Measurements from ENCODE around the gene TBX1. TPM values are rescaled to one million over a fixed set of nuclear protein-coding genes. Genes with fewer than 3 reads are reported as not detected.
"Not testable (repeated sequence)": the region's sequence is repeated elsewhere in the genome, so short reads cannot be mapped to it uniquely, and the experiment has no call there.

Gene TBX1
- total and polyA plus RNA-seq, 4 donors: 1.1 to 7.8 (median 4.0) TPM

DNA sequence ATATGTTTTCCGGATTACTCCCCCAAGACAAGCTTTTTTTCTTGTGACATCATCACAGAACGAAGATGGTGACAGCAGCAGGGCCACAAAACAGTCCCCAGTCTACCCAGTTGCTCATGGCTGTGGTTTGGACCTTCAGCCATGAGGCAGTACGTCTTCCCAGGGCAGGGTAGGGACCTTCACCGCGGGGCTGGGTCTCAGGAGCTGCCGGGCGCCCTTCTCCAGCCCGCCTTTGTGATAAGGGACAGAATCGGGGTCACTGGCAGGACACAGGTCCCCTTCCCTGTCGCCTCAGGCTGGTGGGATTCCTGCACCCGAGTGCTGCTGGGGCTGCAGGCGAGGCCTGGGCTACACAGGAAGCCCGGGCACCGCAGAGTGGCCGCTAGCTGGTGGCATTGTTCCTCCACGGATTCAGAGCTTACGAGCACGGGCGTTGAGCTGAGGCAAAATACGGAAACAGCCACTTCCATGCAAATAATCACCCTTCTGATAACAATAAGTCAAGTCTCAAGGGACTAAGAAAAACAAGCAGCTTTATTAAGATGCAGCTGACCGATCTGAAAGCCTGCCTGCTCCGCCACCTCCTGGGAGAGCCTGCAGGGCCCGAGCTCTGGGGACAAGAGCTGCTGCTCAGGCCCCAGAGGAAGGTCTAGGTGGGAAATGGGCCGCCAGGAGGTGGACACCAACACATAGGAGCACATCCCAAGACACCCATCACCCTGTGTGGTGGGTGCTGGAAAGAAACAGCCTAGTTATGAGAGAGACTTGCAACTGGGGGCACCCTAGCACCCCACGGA is 12.3 kb downstream of the TBX1 start:
- no peak for ATAC-seq (ENCODE audit: low FRiP score)
- 75 to 76% methylated on average over 25 of the region's 25 CpGs for WGBS, 2 donors

DNA sequence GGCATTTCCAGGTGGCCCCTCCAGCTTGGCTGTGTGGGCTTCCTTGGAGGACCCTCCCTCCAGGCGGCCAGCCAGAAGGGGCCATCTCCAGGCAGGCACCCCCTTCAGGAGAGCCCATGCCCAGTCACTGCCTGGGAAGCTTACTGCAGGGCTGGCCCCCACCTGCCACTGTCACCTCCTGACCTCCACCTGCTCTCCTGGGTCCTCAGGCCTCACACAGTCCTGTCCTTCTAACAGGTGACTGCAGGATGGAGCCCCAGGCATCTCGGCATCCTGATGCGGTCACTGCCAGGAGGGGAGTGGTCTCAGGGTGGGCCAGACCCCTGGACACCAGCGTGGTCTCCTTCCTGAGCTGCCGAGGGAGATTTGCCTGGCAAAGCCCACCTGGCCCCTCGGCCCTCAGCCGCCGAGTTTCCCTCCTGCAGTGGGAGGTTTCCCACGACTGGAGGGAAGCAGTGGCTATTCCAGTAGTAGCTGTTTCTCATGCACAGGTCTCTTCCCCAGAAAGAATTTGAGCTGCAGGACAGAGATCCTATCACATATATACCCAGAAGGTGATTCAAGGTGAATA is 13.0 kb downstream of the TBX1 start:
- ATAC-seq (ENCODE audit: low FRiP score): no peak
- Histone ChIP-seq H3K4me3 (ENCODE audit: low read length in 2 of 2) (no peak overlapping the region), H3K9me3 (ENCODE audit: control insufficient read depth, low read length) (no peaks in the 10 kb centered on the region), H3K4me1 (ENCODE audit: control insufficient read depth in 1 of 2, insufficient read depth in 2 of 2, low read length in 2 of 2) (no peaks in the 10 kb centered on the region), H3K36me3 (ENCODE audit: control insufficient read depth in 1 of 2, insufficient read depth in 2 of 2, low read length in 1 of 2) (no peaks in the 10 kb centered on the region), H3K27ac (ENCODE audit: low read depth in 1 of 2, low read length in 2 of 2) (no peak overlapping the region), H3K27me3 (ENCODE audit: control insufficient read depth in 1 of 2, insufficient read depth in 2 of 2, low read length in 1 of 2) (no peaks in the 10 kb centered on the region)
- WGBS, 2 donors: 73 to 83% methylated on average over 9 of the region's 9 CpGs
- DNase-seq: peak in 1 of 2 donors; percentile 43
- intact Hi-C loops (cut with DNase I): no loop called here

More for the DNA sequence above, 12.3 kb downstream of the TBX1 start:
- peak in 1 of 2 donors; percentile 72 for DNase-seq
- intact Hi-C loops (cut with DNase I): no loop called here
- no peaks in the 10 kb centered on the region for H3K9me3 ChIP-seq (ENCODE audit: control insufficient read depth, low read length)
- H3K27ac ChIP-seq (ENCODE audit: low read depth in 1 of 2, low read length in 2 of 2): no peak overlapping the region
- no peaks in the 10 kb centered on the region for H3K4me1 ChIP-seq (ENCODE audit: control insufficient read depth in 1 of 2, insufficient read depth in 2 of 2, low read length in 2 of 2)
- H3K4me3 ChIP-seq (ENCODE audit: low read length in 2 of 2): no peak overlapping the region
- H3K27me3 ChIP-seq (ENCODE audit: control insufficient read depth in 1 of 2, insufficient read depth in 2 of 2, low read length in 1 of 2): no peaks in the 10 kb centered on the region
- no peaks in the 10 kb centered on the region for H3K36me3 ChIP-seq (ENCODE audit: control insufficient read depth in 1 of 2, insufficient read depth in 2 of 2, low read length in 1 of 2)

DNA sequence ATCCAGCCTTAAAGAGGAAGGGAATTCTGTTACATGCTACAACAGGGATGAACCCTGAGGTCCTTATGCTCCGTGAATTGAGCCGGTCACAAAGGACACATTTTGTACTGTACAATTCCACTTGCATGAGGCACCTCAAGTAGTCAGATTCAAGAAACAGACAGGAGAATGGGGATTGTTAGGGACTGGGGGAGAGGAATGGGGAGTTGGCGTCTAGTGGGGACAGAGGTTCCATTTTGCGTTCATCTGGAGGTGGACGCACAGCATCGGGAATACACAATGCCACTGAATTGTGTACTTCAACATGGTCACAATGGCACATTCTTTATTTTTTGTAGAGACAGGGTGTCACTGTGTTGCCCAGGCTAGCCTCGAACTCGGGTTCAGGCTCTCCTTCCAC is 14.1 kb downstream of the TBX1 start:
- no peaks in the 10 kb centered on the region for H3K9me3 ChIP-seq (ENCODE audit: control insufficient read depth, low read length)
- no peak for ATAC-seq (ENCODE audit: low FRiP score)
- WGBS, 2 donors: 94% methylated on average over 8 of the region's 8 CpGs
- no peaks in the 10 kb centered on the region for H3K36me3 ChIP-seq (ENCODE audit: control insufficient read depth in 1 of 2, insufficient read depth in 2 of 2, low read length in 1 of 2)
- no peak overlapping the region for H3K4me3 ChIP-seq (ENCODE audit: low read length in 2 of 2)
- H3K4me1 ChIP-seq (ENCODE audit: control insufficient read depth in 1 of 2, insufficient read depth in 2 of 2, low read length in 2 of 2): no peaks in the 10 kb centered on the region
- DNase-seq: peak in 1 of 2 donors; percentile 17
- H3K27ac ChIP-seq (ENCODE audit: low read depth in 1 of 2, low read length in 2 of 2): no peak overlapping the region
- intact Hi-C loops (cut with DNase I): no loop called here
- H3K27me3 ChIP-seq (ENCODE audit: control insufficient read depth in 1 of 2, insufficient read depth in 2 of 2, low read length in 1 of 2): no peaks in the 10 kb centered on the region

DNA sequence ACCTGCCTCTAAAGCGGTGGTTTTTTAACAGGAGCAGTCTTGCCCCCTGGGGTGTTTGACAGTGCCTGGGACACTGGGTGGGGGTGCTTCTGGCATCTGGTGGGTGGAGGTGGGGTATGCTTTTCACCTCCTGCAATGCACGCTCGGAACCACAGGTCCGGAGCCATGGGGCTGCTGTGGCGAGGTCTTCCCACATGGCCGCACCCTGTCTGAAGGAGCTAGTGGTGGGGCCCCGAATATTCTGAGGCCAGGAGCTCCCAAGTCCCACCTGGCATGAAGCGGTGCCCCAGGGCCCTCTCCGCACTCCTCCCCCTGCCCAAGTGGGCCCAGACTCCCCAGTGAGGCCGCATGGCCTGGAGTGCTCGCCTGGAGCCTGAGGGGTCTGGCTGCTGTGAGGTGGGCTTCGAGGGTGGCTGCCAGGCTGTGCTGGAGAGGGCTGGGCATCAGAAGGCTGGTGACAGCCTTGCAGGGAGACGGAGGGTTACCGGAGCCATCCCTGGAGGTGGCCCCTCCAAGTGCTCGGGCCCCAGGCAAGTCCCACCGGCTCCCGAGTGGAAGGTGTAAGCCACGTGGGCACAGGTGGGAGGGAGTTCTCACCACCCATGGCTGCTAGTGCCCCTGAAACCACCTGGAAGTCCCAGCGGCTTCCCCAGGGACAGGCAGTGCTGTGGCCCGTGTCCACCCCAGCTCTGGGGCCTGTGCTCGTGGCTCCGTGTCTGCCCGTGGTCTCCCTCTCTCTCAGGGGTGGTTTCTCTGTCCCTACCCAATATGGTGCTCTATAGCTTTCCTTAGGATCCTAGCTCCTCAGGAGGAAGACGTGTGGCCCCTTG is 15.1 kb downstream of the TBX1 start:
- Histone ChIP-seq H3K36me3 (ENCODE audit: control insufficient read depth in 1 of 2, insufficient read depth in 2 of 2, low read length in 1 of 2) (no peaks in the 10 kb centered on the region), H3K4me3 (ENCODE audit: low read length in 2 of 2) (no peak overlapping the region), H3K4me1 (ENCODE audit: control insufficient read depth in 1 of 2, insufficient read depth in 2 of 2, low read length in 2 of 2) (no peaks in the 10 kb centered on the region), H3K27me3 (ENCODE audit: control insufficient read depth in 1 of 2, insufficient read depth in 2 of 2, low read length in 1 of 2) (no peaks in the 10 kb centered on the region), H3K9me3 (ENCODE audit: control insufficient read depth, low read length) (no peaks in the 10 kb centered on the region), H3K27ac (ENCODE audit: low read depth in 1 of 2, low read length in 2 of 2) (no peak overlapping the region)
- 84 to 91% methylated on average over 21 to 24 of the region's 24 CpGs for WGBS, 2 donors
- DNase-seq (peak in 1 of 2 donors; percentile 31), ATAC-seq (ENCODE audit: low FRiP score) (no peak)
- intact Hi-C loops (cut with DNase I): no loop called here

DNA sequence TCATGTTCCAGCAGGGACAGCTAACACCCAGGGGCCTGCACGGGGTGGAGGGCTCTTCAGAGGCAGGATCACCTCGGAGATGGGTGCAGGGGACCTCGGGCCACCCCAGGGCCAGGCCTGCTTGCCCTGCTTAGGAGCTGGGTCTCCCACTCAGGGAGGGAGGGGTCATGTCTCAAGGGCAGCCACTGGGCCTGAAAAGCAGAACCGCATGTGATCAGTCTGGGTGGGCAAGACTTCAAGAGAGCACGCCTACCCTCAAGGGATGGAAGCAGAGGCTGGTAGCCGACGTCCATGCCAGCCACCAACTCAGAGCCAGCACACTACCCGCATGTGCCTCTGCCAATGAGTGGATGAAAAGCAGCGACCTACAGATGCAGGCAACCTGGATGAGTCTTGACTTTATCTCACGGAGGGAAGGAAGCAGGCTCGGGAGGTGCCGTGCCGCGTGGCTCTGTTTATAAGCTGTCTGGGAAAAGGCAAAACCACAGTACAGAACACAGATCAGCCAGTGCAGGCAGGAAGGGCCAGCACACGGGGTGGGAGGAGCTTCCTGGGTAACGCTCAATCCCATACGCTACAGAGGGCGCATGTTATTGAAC is 16.0 kb downstream of the TBX1 start:
- ATAC-seq (ENCODE audit: low FRiP score) (no peak), DNase-seq (peak in 1 of 2 donors; percentile 58)
- H3K9me3 ChIP-seq (ENCODE audit: control insufficient read depth, low read length): no peaks in the 10 kb centered on the region
- no peak overlapping the region for H3K27ac ChIP-seq (ENCODE audit: low read depth in 1 of 2, low read length in 2 of 2)
- H3K27me3 ChIP-seq (ENCODE audit: control insufficient read depth in 1 of 2, insufficient read depth in 2 of 2, low read length in 1 of 2): no peaks in the 10 kb centered on the region
- no peaks in the 10 kb centered on the region for H3K4me1 ChIP-seq (ENCODE audit: control insufficient read depth in 1 of 2, insufficient read depth in 2 of 2, low read length in 2 of 2)
- no peak overlapping the region for H3K4me3 ChIP-seq (ENCODE audit: low read length in 2 of 2)
- no peaks in the 10 kb centered on the region for H3K36me3 ChIP-seq (ENCODE audit: control insufficient read depth in 1 of 2, insufficient read depth in 2 of 2, low read length in 1 of 2)
- WGBS, 2 donors: 47 to 50% methylated on average over 18 of the region's 18 CpGs
- intact Hi-C loops (cut with DNase I): no loop called here

DNA sequence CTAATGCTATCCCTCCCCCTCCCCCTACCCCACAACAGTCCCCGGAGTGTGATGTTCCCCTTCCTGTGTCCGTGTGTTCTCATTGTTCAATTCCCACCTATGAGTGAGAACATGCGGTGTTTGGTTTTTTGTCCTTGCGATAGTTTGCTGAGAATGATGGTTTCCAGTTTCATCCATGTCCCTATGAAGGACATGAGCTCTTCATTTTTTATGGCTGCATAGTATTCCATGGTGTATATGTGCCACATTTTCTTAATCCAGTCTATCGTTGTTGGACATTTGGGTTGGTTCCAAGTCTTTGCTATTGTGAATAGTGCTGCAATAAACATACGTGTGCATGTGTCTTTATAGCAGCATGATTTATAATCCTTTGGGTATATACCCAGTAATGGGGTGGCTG is 16.6 kb downstream of the TBX1 start:
- DNase-seq; H3K4me1 ChIP-seq (ENCODE audit: control insufficient read depth in 1 of 2, insufficient read depth in 2 of 2, low read length in 2 of 2); intact Hi-C loops (cut with DNase I); H3K4me3 ChIP-seq (ENCODE audit: low read length in 2 of 2); ATAC-seq (ENCODE audit: low FRiP score); H3K36me3 ChIP-seq (ENCODE audit: control insufficient read depth in 1 of 2, insufficient read depth in 2 of 2, low read length in 1 of 2); H3K27me3 ChIP-seq (ENCODE audit: control insufficient read depth in 1 of 2, insufficient read depth in 2 of 2, low read length in 1 of 2); H3K9me3 ChIP-seq (ENCODE audit: control insufficient read depth, low read length); H3K27ac ChIP-seq (ENCODE audit: low read depth in 1 of 2, low read length in 2 of 2): not testable (repeated sequence)
- 82 to 86% methylated on average over 5 to 6 of the region's 6 CpGs for WGBS, 2 donors

DNA sequence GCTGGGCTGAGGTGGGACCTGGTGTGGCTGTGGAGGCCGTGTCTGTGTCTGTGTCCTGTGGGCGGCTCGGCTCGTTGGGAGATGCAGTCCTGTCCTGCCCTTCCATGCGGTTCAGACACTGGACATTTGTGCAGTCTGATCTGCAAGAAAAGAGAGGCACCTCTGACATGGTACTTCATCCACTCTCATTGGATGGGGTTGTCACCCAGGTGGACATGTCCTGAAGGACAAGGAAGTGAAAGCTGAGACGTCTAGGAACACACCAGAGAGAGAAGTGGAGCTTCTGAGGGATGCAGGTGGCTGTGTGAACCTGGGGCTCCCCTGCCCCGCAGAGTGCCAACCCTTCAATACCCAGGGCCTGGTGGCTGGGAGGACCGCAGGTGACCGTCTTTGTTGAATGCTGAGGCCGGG is 18.4 kb downstream of the TBX1 start:
- Histone ChIP-seq H3K27ac (ENCODE audit: low read depth in 1 of 2, low read length in 2 of 2) (no peak overlapping the region), H3K4me3 (ENCODE audit: low read length in 2 of 2) (no peak overlapping the region), H3K27me3 (ENCODE audit: control insufficient read depth in 1 of 2, insufficient read depth in 2 of 2, low read length in 1 of 2) (no peaks in the 10 kb centered on the region), H3K36me3 (ENCODE audit: control insufficient read depth in 1 of 2, insufficient read depth in 2 of 2, low read length in 1 of 2) (no peaks in the 10 kb centered on the region), H3K9me3 (ENCODE audit: control insufficient read depth, low read length) (peaks cover 5% of the 10 kb centered on the region), H3K4me1 (ENCODE audit: control insufficient read depth in 1 of 2, insufficient read depth in 2 of 2, low read length in 2 of 2) (no peaks in the 10 kb centered on the region)
- DNase-seq (peak in 1 of 2 donors; percentile 6), ATAC-seq (ENCODE audit: low FRiP score) (no peak)
- WGBS, 2 donors: 91 to 92% methylated on average over 10 of the region's 10 CpGs
- intact Hi-C loops (cut with DNase I): no loop called here

DNA sequence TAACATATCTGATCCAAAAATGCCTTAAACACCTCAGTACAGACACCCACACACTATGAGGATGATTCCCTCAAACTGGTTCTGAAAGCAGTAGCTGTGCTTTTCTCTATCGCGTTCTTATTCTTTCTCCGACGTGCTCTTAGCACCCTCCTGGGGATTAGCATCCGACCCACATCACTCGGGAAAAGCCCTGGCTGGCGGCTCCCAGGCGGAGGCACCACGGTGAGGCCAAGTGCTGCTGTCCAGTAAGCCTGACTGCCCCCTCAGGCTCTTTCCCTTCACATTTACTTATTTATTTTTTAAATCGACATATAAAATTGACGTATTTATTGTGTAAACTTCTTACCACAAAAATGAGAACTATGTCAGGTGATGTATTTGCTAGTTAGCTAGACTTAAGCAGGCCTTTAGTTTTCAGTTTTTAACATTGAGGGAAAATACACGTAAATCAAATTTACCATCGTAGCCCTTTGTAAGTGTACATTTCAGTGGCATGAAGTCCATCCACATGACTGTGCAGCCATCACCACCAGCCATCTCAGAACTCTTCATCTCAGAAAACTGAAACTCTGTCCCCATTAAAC is 19.2 kb downstream of the TBX1 start:
- 40 to 44% methylated on average over 13 of the region's 13 CpGs for WGBS, 2 donors
- no peaks in the 10 kb centered on the region for H3K4me1 ChIP-seq (ENCODE audit: control insufficient read depth in 1 of 2, insufficient read depth in 2 of 2, low read length in 2 of 2)
- H3K4me3 ChIP-seq (ENCODE audit: low read length in 2 of 2): no peak overlapping the region
- no peaks in the 10 kb centered on the region for H3K36me3 ChIP-seq (ENCODE audit: control insufficient read depth in 1 of 2, insufficient read depth in 2 of 2, low read length in 1 of 2)
- H3K27me3 ChIP-seq (ENCODE audit: control insufficient read depth in 1 of 2, insufficient read depth in 2 of 2, low read length in 1 of 2): no peaks in the 10 kb centered on the region
- ATAC-seq (ENCODE audit: low FRiP score) (no peak), DNase-seq (peak in 1 of 2 donors; percentile 16)
- peaks cover 5% of the 10 kb centered on the region for H3K9me3 ChIP-seq (ENCODE audit: control insufficient read depth, low read length)
- no peak overlapping the region for H3K27ac ChIP-seq (ENCODE audit: low read depth in 1 of 2, low read length in 2 of 2)
- intact Hi-C loops (cut with DNase I): no loop called here

Measured in aorta (tissue), 5 donors.